Upper lobe of left lung (tissue), 4 donors: ENCODE data around the gene SV2C.

Experiments
- CTCF ChIP-seq, 6 experiments: fragments of 450-650 bp in 4 of 6; fragments of 200-600 bp in 2 of 6; sonication (generic) in 2 of 6; IDR thresholded peaks; one replicate each; pipeline ENCODE4 v1.5.1; 2016 to 2019; ENCODE audit warnings: antibody characterized with exemption in 6 of 6
- EP300 ChIP-seq, 4 donors: sonication (generic); formaldehyde crosslinking; IDR thresholded peaks; one replicate each; pipeline ENCODE4 v1.5.1; 2017; ENCODE audit warnings: antibody characterized with exemption in 4 of 4, control low read depth in 2 of 4
- POLR2A ChIP-seq, 4 donors: fragments of 450-650 bp; IDR thresholded peaks; one replicate each; pipeline ENCODE4 v1.5.1; 2016 to 2017; ENCODE audit warnings: antibody characterized with exemption in 4 of 4, mild to moderate bottlenecking in 2 of 4

- no peak for TF ChIP-seq CTCF (IDR thresholded peaks at IDR 0.05)
- no peak for TF ChIP-seq EP300 (IDR thresholded peaks at IDR 0.05)
- TF ChIP-seq POLR2A (IDR thresholded peaks at IDR 0.05), result no peak
Observed at GRCh38 chr5:76221311-76221710, 138.1 kb downstream of the SV2C start.
